Sciatic nerve (tissue), 2 donors: ENCODE measurements around the gene PUS10. TPM values are rescaled to one million over a fixed set of nuclear protein-coding genes. Genes with fewer than 3 reads are reported as not detected.
"Not testable (repeated sequence)": the region's sequence is repeated elsewhere in the genome, so short reads cannot be mapped to it uniquely, and the experiment has no call there.

Experiments
- ATAC-seq: fragments of 200-7000 bp; cut with Tn5 transposase; one replicate; pipeline ENCODE4 v1.9.1; 2020; ENCODE audit warnings: mild to moderate bottlenecking, moderate library complexity
- DNase-seq: peaks from one replicate; pipeline ENCODE4 v3.0.0-alpha.2; 2020; ENCODE audit warnings: low spot score
- intact Hi-C: fragments of 100-400 bp; cut with DNase I; formaldehyde crosslinking; loops from one replicate; pipeline ENCODE4 v1.14.2; 2022
- total RNA-seq: library from RNA; stranded (reverse); fragmentation: NEBNext Ultra II Directional; extraction: Animal tissue kit (Norgen Biotek cat#: 25700); gene quantifications from one replicate; pipeline ENCODE4 v1.2.1, GENCODE V29; 2021
- donor health status: DM: no; HTN: no; CAD: no.
- donor health status: DM: no; HTN: no; CAD: no.

The PUS10 gene
- total RNA-seq, 1 donor from 2014 or later, result 8.2 TPM

GRCh38 chr2:61015976-61016375, 2.1 kb downstream of the PUS10 start:
- intact Hi-C loops, result no loop called here
- ATAC-seq, result no peak

GRCh38 chr2:61014763-61015162, 3.3 kb downstream of the PUS10 start:
- ATAC-seq (no peak), DNase-seq (no peak)
- intact Hi-C loops, result no loop called here

More at GRCh38 chr2:61015976-61016375, 2.1 kb downstream of the PUS10 start:
- DNase-seq, result no peak

- no peak for ATAC-seq
- no peak for DNase-seq
- intact Hi-C loops, result no loop called here
Measured at GRCh38 chr2:61013382-61013781, 4.7 kb downstream of the PUS10 start.

- ATAC-seq, intact Hi-C loops, DNase-seq: not testable (repeated sequence)
Measured at GRCh38 chr2:61012303-61012702, 5.8 kb downstream of the PUS10 start.

- ATAC-seq (no peak), DNase-seq (no peak)
- intact Hi-C loops, result no loop called here
Measured at GRCh38 chr2:61011678-61012077, 6.4 kb downstream of the PUS10 start.

- intact Hi-C loops, result no loop called here
- DNase-seq, result no peak
- no peak for ATAC-seq
Measured at GRCh38 chr2:61009355-61009754, 8.7 kb downstream of the PUS10 start.

GRCh38 chr2:61006486-61007105, 11.5 kb downstream of the PUS10 start:
- DNase-seq (no peak), ATAC-seq (peak; percentile 53)
- intact Hi-C loops, result no loop called here

- ATAC-seq (no peak), DNase-seq (no peak)
- intact Hi-C loops, result no loop called here
Measured at GRCh38 chr2:61005736-61006135, 12.3 kb downstream of the PUS10 start.

GRCh38 chr2:60998628-60999545, 19.2 kb downstream of the PUS10 start:
- intact Hi-C loops, result loop anchor here (5.0 kb wide), 1 partner anchor 292 kb away; no protein-coding TSS in a partner anchor
- DNase-seq, result no peak
- peak; percentile 53 for ATAC-seq

GRCh38 chr2:60994131-60994530, 23.9 kb downstream of the PUS10 start:
- intact Hi-C loops, result no loop called here
- no peak for DNase-seq
- no peak for ATAC-seq

GRCh38 chr2:60992985-60993392, 25.1 kb downstream of the PUS10 start:
- intact Hi-C loops, result no loop called here
- DNase-seq (no peak), ATAC-seq (peak; percentile 76)

GRCh38 chr2:60991644-60992043, 26.4 kb downstream of the PUS10 start:
- ATAC-seq (no peak), DNase-seq (no peak)
- intact Hi-C loops, result no loop called here

- intact Hi-C loops, result no loop called here
- ATAC-seq (no peak), DNase-seq (no peak)
Measured at GRCh38 chr2:60989259-60989658, 28.8 kb downstream of the PUS10 start.

- intact Hi-C loops, ATAC-seq, DNase-seq: not testable (repeated sequence)
Measured at GRCh38 chr2:60987656-60988055, 30.4 kb downstream of the PUS10 start.

GRCh38 chr2:60987041-60987440, 31.0 kb downstream of the PUS10 start:
- intact Hi-C loops, result no loop called here
- ATAC-seq, result no peak
- no peak for DNase-seq

- ATAC-seq (no peak), DNase-seq (no peak)
- intact Hi-C loops, result no loop called here
Measured at GRCh38 chr2:60984720-60985119, 33.3 kb downstream of the PUS10 start.

- ATAC-seq, intact Hi-C loops: not testable (repeated sequence)
Measured at GRCh38 chr2:60982066-60982465, 36.0 kb downstream of the PUS10 start.

GRCh38 chr2:60980071-60980815, 37.8 kb downstream of the PUS10 start:
- ATAC-seq (no peak), DNase-seq (no peak)

More at GRCh38 chr2:60982066-60982465, 36.0 kb downstream of the PUS10 start:
- not testable (repeated sequence) for DNase-seq

GRCh38 chr2:60979231-60979630, 38.8 kb downstream of the PUS10 start:
- DNase-seq (no peak), ATAC-seq (no peak)
- intact Hi-C loops, result no loop called here

More at GRCh38 chr2:60980071-60980815, 37.8 kb downstream of the PUS10 start:
- intact Hi-C loops, result no loop called here

- intact Hi-C loops, result no loop called here
- ATAC-seq (no peak), DNase-seq (no peak)
Measured at GRCh38 chr2:60977562-60977895, 40.5 kb downstream of the PUS10 start.
